ENCODE measurements around the gene KCNMA1.
A peak's percentile ranks its signal among the peaks of the same experiment; 100 is the strongest.
"Not testable (repeated sequence)": the region's sequence is repeated elsewhere in the genome, so short reads cannot be mapped to it uniquely, and the experiment has no call there.

KCNMA1 gene

DNA sequence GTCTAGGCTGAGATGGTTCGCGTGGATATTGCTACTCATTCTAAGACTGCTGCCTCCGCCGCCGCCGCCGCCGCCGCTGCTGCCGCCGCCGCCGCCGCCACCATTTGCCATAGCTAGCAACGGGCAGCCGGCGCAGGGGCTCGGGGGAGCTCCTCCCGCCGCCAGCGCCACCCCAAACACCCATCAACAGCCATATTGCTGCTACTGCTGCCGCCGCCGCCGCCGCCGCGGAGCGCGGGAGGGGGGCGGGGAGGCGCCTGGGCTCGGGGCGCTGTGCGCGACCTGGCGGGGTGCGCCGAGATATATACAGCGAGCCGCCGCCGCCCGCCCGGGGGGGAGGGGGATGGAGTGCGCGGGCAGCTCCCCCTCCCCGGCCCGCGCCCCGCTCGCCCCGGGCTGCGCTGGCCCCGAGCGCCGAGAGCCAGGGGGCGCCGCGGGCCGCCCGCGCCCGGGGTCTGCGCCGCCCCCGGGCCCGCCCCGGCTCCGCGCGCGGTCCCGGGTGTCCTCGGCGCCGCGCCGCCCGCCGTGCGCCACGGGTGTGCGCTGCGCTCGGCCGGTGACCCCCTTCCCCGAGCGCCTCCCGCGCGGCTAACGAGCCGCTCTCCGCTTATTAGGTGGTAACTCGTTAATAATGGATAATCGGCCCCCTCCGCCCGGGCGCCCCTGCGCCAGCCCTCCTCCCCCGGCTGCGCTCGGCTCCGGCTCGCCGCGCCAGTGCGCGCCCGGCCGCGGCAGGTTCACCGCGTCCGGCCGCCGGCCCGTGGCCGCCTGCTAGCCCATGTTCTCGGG, at the start of gene KCNMA1:
KCNMA1 (minus strand) TSS at position 277 of the 789 bp plus-strand sequence.
- DNase-seq, result no peak

DNA sequence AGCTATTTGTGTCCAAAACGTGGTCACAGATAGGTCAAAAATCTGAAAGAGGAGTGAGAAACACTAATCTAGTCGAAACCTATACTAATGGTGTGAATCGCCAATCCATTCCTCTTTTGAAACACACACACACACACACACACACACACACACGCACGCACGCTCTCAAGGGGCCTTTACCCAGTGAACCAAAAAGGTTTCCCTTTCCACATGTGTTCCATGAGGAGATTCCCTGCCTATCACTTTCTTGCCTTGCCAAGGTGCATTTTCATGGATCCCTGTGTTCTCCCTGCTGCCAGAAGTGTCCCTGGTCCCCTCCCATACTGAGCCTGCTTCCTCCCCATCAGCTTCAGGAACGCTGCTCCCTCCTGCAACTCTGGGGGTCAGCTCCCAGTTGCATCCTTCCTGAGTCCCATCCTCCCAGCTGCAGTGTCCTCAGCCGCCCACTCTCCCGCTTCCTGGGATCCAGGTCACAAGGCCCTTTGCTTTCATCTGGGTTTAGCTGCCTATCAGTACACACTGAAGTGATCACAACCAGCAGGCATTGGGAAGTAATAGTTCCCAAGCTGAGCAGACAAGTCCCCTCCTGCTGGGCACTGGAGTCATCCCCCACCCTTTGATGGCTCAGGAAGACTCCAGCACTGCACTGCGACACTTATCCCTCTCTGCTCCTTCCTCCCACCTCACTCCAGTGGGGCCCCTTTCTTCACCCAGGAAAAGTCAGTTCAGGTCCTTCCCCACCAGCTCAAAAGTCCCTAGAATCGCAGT, 49.2 kb upstream of the KCNMA1 start:
- DNase-seq, result no peak

DNA sequence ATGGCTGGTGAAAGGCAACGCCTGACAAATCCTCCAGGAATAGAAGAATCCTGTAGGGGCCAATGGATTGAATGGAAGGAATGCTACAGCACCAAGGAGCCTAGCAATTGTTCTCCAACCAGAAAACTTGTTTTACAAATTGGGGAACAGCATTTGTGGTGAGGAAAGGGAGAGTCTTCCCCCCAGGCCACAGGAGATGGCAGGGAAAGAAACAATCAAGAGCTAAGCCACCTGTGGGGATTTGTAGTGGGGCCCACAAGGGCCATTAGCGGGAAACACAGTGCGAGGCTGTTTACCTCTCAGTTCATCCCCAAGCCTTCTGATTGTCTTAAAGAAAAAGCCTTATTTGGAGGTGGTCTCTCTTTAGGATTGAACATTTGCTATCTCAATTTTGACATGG, 48.5 kb upstream of the KCNMA1 start:
- DNase-seq, result no peak

DNA sequence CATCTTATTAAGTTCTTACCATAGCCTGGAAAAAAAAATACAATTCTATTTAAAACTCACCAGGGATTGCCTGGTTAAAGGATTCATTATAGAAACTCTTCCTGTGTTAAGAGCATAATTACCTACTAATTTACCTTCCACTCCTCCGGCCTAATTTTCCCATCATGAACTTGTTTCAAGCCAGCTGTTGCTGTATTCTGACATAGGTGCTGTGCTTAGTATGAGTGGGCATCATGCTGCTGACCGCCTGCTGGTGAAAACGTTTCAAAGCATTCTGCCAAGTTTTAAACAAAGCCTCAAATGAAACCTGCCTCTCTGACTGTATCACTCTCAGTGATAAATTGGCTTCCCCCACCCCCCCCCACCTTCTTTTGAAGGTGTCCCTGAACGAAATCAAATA, 47.8 kb upstream of the KCNMA1 start:
- no peak for DNase-seq

DNA sequence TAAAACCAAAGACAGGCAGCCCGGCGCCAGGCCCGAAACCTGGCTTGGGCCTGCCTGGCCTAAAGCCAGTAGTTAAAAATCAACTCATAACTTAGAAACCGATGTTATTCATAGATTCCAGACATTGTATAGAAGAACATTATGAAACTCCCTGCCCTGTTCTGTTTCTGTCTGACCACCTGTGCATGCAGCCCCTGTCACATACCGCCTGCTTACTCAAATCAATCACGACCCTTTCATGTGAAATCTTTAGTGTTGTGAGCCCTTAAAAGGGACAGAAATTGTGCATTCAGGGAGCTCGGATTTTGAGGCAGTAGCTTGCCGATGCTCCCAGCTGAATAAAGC, 45.5 kb upstream of the KCNMA1 start:
- DNase-seq, result not testable (repeated sequence)

DNA sequence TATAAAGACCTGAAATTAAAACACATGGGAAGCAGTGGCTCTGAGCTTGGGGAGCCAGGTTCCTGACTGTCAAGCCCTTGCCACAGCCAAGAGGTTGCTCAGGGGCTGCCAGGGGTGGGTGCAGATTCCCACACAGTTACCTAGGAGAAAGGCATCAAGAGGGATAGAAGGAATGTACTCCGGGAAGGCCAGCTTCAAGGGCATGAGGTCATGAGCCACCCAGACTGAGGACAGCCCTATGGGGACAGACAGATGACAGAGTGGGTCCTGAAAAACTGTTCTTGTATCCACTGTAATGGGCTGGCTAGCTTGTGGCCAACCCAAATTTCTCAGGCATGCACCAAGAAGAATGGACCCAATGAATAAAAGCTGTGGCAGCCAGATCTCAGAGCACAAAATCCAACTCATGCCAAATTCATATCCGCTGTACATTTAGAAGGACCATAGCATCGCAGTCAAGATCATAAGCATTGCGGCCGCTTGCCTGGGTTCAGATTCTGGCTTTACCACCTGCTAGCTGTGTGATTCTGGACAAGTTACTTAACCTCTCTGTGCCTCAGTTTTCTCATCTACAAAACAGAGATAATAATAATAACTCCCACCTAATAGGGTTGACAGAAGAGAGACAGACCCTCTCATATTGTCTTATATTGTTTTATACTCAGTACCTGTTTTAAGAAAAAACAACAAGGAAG, 44.9 kb upstream of the KCNMA1 start:
- DNase-seq, result no peak

DNA sequence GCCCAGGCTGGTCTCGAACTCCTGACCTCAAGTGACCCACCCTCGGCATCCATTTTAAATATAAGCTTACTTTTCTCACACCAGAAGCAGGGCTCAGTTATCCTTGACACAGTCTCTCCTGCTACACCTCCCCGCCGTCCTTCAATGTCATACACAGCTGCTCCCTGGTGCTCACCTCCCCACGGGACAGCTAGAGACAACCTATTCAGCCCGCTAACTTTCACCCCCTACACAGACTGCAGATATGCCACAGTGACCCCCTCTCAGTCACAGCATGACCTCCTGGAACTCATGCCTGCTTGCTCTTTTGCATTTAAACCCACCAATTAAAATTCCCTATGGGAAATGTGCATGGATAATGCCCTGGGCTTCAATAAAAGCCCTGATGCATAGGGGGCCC, 44.2 kb upstream of the KCNMA1 start:
- no peak for DNase-seq

DNA sequence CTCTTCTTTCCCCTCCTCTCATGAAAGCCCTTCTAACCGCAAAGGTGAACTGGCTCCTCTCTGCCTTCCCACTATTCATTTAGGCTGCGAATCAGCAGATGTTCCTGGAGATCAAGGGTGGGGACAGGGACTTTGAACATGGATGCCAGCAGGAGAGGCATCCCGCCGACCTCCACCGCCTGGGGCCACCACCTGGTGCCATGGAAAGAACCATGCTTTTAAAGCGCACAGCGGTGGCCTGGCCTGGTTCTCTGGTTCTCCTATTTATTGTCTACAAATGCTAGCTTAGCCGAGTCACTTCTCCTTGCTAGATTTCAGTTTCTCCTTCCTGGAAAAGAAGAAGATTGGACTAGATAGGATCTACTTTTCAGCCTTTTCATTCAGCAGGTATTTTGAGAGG, 43.2 kb upstream of the KCNMA1 start:
- no peak for DNase-seq

DNA sequence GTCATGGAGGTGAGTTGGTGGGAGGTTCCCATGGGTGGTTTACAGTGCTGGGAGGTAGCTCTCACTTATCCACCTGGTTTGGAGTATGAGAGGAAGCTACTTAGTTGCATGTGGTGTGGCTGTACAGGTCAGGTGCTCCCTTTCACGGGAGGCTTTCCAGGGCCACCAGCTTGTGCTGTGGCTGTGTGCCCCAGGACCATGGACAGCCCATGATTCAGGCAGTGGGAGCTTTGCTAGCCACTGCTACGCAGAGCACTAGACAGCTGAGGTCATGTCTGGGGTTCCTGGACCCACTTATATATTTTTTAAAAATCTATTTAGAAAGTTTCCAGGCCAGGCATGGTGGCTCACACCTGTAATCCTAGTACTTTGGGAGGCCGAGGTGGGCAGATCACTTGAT, 42.5 kb upstream of the KCNMA1 start:
- no peak for DNase-seq

DNA sequence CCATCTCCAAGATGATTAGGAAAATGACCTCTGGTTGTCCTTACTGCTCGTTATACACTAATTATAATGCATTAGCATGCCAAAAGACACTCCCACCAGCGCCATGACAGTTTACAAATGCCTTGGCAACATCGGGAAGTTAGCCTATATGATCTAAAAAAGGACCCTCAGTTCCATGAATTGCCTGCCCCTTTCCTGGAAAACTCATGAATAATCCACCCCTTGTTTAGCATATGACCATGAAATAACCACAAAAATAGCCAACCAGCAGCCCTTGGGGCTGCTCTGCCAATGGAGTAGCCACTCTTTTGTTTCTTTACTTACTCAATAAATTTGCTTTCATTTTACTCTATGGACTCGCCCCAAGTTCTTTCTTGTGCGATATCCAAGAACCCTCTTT, 41.6 kb upstream of the KCNMA1 start:
- DNase-seq, result no peak

DNA sequence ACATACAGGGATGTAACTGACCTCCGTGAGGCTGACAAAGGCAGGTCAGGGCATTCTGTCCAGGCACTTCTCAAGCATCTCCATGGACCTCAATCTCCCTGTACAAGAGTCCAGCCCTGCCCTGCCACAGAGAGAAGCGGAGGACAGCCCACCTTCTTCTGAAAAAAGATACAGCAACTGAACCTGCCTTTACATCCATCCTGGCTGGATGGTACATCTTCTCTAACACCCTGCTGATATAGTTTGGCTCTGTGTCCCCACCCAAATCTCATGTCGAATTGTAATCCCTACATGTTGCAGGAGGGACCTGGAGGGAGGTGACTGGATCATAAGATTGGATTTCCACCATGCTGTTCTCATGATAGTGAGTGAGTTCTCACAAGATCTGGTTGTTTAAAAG, 40.5 kb upstream of the KCNMA1 start:
- DNase-seq, result no peak

DNA sequence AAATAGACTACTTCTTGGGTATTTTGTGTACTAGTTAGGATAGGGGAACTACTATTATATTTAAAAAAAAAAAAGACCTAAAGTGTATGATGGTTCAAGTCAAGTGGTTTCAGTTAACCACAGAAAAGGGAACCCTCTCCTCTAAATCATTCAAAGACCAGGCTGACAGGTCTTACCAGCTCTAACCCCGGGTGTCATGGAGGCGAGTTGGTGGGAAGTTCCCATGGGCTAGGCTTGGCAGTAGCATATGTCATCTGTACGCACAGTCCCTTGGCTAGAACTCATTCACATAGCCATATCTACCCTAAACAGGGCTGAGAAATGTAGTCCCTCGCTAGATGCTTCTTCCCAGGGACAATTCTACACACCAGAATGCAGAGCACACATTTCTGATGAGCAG, 37.7 kb upstream of the KCNMA1 start:
- DNase-seq, result no peak

DNA sequence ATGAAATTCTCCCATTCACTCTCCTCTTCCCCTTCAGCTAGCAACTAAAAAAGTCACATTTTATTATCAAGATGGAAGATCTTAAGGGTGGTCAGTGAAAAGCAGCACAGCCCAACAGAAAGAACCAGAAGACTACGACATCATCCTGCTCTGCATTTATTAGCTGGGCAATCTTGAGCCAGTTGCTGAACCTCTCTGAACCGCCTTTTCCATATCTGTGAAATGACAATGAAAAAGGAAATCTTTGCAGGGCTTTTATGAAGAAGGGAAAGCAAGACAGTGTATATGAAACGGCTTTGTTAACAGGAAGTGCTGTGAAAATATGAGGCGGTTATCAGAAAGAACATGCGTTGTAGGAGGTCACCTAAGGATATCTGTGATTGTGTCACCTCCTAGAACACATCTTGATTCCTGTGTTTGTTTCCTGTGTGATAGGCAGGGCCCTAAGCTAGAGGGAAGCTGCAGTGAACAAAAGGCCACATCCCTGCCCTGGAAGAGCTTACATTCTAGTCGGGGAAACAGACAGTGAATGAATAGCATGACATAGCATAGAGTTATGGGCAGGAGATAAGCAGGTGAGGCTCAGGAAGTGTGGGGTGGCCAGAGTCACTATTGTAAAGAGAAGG, 36.0 kb upstream of the KCNMA1 start:
- no peak for DNase-seq

DNA sequence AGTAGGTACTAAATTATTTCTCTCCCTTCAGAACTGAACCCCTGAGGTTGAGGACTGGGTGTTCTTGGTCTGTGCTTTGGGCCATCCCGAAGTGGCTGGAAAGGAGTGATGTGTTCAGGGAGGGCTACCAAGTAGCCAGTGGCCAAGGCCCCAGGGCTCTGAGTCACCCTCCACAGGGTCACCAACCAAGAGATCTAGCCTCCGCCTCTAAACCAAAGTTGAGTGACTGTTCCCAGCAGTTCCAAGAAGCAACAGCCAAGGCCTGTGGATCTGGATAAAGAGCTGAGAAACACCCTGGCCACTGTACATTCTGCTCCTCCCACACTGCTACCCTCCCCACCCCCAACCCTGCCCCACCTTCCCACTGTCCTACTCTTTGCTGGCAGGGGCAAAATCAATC, 35.5 kb upstream of the KCNMA1 start:
- DNase-seq, result no peak

DNA sequence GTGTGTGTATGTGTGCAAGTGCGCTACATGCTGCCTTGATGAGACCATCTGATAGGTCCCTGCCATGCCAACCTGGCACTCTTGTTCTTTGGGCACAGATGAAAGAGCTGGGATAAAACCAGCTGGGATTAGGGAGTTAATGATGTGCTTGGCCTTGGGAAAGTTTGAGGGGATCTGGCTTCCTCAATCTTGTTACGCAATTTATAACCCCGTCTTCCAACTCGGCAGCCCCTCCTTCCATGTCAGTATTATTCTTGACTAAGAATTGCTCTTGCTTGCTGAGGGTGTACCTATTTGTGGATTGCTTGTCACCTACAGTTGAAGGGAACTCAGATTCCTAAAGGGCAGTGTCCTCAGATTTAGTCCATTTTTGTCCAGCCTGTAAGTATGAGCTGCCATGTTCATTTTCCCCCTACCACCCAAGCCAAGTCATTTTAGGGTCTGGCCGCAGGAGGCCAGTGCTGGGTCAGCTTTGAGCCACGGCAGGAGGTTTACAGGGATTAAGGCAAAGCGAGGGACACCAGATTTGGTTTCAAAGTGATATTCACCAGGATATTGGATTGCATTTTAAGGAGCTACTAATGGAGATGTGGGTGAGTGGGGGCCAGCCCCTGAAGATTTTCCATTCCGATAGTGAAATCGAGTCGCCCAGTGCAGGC, 34.1 kb upstream of the KCNMA1 start:
- no peak for DNase-seq

DNA sequence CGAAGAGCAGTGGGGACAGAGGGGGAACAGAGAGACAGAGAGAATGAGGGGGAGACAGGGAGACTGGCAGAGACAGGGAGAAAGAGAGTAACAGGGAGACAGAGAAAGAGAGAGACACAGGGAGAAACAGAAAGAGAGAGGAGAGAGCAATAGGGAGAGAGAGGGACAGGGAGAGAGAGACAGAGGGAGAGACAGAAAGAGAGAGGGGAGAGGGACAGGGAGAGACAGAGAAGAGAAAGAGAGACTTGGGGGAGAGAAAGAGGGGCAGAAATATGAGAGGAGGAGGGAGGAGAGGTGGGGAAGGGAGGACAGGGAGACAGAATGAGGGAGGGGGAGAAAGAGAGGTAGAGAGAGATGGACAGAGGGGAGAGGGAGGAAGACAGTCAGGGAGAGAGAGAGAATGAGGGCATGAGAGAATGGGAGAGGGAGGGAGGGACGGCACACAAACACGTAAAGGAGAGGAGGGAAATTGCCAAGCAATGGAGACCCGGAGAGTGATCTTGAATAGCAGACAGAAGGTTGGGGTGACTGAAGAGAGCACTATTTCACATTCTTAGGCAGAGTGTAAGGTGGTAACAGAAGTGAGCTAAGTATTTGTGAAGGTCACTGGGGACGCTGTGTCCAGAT, 33.3 kb upstream of the KCNMA1 start:
- no peak for DNase-seq

DNA sequence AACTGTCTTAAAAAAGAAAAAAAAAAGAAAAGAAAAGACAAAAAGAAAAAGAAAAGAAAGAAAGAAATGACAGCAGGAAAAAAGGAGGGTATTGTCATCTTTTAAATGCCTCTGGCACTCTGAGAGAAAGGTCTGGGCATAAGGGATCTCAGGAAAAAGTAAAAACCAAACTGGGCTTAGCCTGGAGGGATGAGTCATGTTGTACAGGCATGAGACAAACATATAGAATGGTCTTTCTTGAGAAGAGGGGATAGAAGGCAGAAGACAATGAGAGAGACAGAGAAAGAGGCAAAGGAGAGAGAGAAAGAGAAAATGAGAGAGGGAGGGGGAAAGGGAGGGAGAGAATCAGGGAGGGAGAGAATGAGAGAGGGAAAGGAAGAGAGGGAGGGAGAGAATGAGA, 32.3 kb upstream of the KCNMA1 start:
- DNase-seq, result no peak

DNA sequence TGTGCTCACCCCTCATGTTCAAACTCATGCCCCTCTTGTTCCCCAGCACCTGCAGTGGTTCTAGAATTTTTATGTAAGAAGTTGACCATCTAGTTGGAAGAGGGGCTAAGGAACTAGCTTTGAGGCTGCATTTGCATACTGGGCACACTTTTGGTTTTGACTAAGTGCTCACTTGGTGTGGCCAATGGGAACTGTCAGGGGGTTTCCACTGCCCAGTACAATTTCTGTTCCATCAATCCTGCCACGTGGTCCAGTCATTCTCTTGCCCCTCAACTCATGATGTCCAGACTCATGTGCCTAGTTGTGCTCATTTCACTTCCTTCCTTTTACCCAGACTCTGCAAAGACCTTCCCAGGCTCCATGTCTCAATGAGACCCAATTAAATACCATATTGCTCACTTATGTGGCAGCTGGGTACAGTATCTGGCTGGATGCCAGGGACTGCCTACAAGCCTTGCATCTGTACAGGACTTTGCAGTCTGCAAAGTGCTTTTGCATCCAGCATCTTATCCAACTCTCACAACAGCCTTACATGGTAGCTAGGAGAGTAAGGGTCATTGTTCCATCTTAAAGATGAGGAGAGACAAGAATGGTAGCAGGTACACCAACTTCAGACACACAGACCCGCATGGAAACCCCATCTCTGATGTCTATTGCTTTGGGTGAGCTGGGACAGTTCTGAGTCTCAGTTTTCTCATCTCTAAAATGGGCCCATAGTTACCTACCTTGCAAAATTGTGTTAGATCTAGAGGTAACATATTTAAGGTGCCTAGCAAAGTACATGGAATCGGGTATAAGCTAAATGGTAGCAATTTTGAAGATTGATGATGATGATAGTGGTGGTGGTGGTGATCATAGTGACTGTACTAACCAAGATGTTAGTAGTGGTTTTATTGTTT, 30.1 kb upstream of the KCNMA1 start:
- DNase-seq, result peak; percentile 36

DNA sequence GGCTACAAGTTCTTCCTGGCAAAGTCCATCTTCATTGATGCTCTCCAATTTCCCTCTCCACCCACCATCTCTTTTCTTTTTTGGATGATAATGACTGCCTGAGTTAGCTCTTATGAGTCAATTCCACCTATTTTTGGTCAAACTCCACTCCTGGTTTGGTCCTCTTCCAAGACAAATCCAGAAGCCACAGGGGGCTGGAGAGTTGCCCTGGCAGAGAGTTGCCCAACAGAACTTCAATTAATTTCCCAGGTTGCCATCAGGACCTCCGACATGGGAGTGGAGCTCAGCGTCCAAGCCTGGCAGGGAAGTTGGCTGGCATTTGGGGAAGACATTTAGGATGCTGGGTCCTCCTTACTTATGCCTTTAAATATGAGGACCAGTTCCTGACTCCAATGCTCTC, 29.2 kb upstream of the KCNMA1 start:
- DNase-seq, result no peak

DNA sequence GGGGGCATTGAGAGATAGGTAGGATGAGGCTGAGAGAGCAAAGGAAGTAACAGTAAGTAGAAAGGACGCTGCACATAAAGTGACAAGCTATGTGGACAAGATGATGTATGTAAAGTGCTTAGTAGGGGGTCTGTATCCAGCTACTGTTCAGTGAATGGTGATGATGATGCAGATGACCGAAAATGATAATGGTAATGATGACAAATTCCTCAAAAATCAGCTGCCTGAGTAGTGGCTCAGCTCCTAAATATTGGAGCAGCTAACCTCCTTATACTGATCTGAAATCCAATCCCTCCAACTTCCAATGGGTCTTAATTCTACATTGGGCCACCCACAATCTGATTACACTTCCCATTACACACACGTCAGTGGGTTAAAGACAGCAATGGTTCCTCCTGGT, 27.1 kb upstream of the KCNMA1 start:
- DNase-seq, result no peak

DNA sequence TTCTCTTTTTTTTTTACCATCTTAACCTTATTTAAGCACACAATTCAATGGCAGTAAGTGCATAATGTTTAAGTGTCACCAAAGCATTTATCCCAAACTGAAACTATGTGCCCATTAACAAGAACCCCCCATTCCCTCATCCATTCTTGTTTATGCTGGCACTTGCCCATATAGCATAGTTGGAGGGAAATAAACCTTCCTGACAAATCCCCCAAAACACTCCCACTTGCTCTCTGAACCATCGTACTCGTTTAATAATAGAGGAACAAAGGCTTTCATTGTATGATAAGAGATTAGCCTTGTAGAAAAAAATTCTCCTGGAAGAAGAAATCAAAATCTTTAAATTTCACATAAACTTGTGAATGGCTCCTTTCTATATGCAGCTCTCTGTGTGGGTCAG, 26.4 kb upstream of the KCNMA1 start:
- no peak for DNase-seq
